ENCODE measurements around the gene CELSR2.

DNA sequence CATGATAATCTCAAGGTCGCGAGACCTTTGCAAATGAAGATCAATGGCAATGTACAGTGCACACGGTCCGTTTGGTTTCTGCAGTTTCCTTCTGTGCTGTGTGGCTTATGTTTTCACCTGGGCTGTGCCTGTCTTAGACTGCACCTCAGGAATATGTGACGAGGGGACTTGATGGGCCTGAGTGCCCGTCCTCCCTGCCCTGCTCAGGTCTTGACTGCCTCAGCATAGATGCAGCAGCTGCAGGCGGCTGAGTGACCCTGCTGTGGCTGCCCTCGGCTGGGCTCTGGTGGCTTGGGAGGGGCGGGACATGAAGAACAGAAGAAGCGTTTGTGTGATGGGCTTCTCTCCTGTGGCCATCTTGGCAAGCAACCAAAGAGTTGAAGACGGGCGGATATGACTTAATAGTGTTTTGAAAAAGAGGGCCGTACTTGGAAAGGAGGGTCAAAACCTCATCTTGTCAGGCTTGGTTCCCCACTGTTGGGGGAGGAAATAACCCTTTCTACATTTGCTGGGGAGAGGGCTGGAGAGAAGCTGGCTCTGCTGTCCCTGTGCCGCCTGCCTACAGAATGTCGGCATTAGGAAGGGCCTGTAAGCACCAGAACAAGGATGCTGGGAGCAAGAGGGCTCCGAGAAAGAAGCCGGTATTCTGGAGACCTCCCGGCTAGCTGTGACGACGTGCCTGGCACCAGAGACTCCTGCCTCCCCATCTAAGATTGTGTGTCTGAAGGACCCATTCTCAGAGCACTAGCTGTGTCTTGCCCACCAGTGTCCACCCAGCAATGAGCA lies 50.4 kb downstream of the CELSR2 start:
- TF ChIP-seq, protein P1, sequence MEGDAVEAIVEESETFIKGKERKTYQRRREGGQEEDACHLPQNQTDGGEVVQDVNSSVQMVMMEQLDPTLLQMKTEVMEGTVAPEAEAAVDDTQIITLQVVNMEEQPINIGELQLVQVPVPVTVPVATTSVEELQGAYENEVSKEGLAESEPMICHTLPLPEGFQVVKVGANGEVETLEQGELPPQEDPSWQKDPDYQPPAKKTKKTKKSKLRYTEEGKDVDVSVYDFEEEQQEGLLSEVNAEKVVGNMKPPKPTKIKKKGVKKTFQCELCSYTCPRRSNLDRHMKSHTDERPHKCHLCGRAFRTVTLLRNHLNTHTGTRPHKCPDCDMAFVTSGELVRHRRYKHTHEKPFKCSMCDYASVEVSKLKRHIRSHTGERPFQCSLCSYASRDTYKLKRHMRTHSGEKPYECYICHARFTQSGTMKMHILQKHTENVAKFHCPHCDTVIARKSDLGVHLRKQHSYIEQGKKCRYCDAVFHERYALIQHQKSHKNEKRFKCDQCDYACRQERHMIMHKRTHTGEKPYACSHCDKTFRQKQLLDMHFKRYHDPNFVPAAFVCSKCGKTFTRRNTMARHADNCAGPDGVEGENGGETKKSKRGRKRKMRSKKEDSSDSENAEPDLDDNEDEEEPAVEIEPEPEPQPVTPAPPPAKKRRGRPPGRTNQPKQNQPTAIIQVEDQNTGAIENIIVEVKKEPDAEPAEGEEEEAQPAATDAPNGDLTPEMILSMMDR (IDR thresholded peaks at IDR 0.05; ENCODE audit: low read depth, low read length) = no peak
- TF ChIP-seq, protein P2, sequence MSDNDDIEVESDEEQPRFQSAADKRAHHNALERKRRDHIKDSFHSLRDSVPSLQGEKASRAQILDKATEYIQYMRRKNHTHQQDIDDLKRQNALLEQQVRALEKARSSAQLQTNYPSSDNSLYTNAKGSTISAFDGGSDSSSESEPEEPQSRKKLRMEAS (IDR thresholded peaks at IDR 0.05; ENCODE audit: low read depth, low read length) = no peak
- TF ChIP-seq POLR2A (IDR thresholded peaks at IDR 0.05; ENCODE audit: extremely low read depth, insufficient read length) = no peak

Data from NB4 (cell line).